ENCODE results near the gene KCNJ16. TPM values are rescaled to one million over a fixed set of nuclear protein-coding genes. Genes with fewer than 3 reads are reported as not detected.
A peak's percentile ranks its signal among the peaks of the same experiment; 100 is the strongest.

Gene KCNJ16
- total RNA-seq, 3 donors from 2014 or later, result 0.32 to 18.6 (median 1.3) TPM

GRCh38 chr17:70109497-70109896 is 34.5 kb downstream of the KCNJ16 start:
- Histone ChIP-seq H3K27me3 (no peaks in the 10 kb centered on the region), H3K27ac (peak overlapping the region in 1 of 2 donors; percentile 26), H3K36me3 (no peaks in the 10 kb centered on the region), H3K4me1 (no peaks in the 10 kb centered on the region), H3K4me3 (no peak overlapping the region), H3K9me3 (no peaks in the 10 kb centered on the region)
- intact Hi-C loops (cut with DNase I; ENCODE audit: low total_unique reads), result no loop called here
- TF ChIP-seq CTCF (IDR thresholded peaks at IDR 0.05) (no peak), POLR2A (IDR thresholded peaks at IDR 0.05) (no peak), POLR2AphosphoS5 (IDR thresholded peaks at IDR 0.05) (no peak)
- DNase-seq (ENCODE audit: low spot score in 2 of 2), result no peak

GRCh38 chr17:70110443-70110880 is 35.4 kb downstream of the KCNJ16 start:
- no peaks in the 10 kb centered on the region for H3K9me3 ChIP-seq
- H3K27me3 ChIP-seq, result no peaks in the 10 kb centered on the region
- TF ChIP-seq POLR2A (IDR thresholded peaks at IDR 0.05), result no peak
- TF ChIP-seq POLR2AphosphoS5 (IDR thresholded peaks at IDR 0.05), result peak in 1 of 3 donors; percentile 14
- peak overlapping the region; percentile 7 to 26 for H3K27ac ChIP-seq
- DNase-seq (ENCODE audit: low spot score in 2 of 2), result no peak
- H3K4me1 ChIP-seq, result no peaks in the 10 kb centered on the region
- H3K4me3 ChIP-seq, result no peak overlapping the region
- intact Hi-C loops (cut with DNase I; ENCODE audit: low total_unique reads), result no loop called here
- no peaks in the 10 kb centered on the region for H3K36me3 ChIP-seq

GRCh38 chr17:70111201-70111600 is 36.2 kb downstream of the KCNJ16 start:
- TF ChIP-seq CTCF (IDR thresholded peaks at IDR 0.05) (no peak), POLR2A (IDR thresholded peaks at IDR 0.05) (no peak), POLR2AphosphoS5 (IDR thresholded peaks at IDR 0.05) (no peak)
- H3K4me3 ChIP-seq, result no peak overlapping the region
- intact Hi-C loops (cut with DNase I; ENCODE audit: low total_unique reads), result no loop called here
- H3K27ac ChIP-seq, result no peak overlapping the region
- H3K27me3 ChIP-seq, result no peaks in the 10 kb centered on the region
- no peak for DNase-seq (ENCODE audit: low spot score in 2 of 2)
- H3K4me1 ChIP-seq, result no peaks in the 10 kb centered on the region
- no peaks in the 10 kb centered on the region for H3K9me3 ChIP-seq
- no peaks in the 10 kb centered on the region for H3K36me3 ChIP-seq

GRCh38 chr17:70114405-70114804 is 39.4 kb downstream of the KCNJ16 start:
- no peak for TF ChIP-seq POLR2A (IDR thresholded peaks at IDR 0.05)
- TF ChIP-seq CTCF (IDR thresholded peaks at IDR 0.05), result no peak
- no peak for TF ChIP-seq POLR2AphosphoS5 (IDR thresholded peaks at IDR 0.05)
- no peak for DNase-seq (ENCODE audit: low spot score in 2 of 2)
- Histone ChIP-seq H3K27me3 (no peaks in the 10 kb centered on the region), H3K36me3 (no peaks in the 10 kb centered on the region), H3K9me3 (peaks cover 0 to 4% of the 10 kb centered on the region in 2 donors), H3K27ac (peak overlapping the region in 1 of 2 donors; percentile 0), H3K4me3 (no peak overlapping the region), H3K4me1 (no peaks in the 10 kb centered on the region)
- intact Hi-C loops (cut with DNase I; ENCODE audit: low total_unique reads), result no loop called here

- intact Hi-C loops (cut with DNase I; ENCODE audit: low total_unique reads), result no loop called here
- no peak overlapping the region for H3K27ac ChIP-seq
- TF ChIP-seq POLR2A (IDR thresholded peaks at IDR 0.05), result no peak
- TF ChIP-seq CTCF (IDR thresholded peaks at IDR 0.05), result no peak
- TF ChIP-seq POLR2AphosphoS5 (IDR thresholded peaks at IDR 0.05), result no peak
- peaks cover 0 to 7% of the 10 kb centered on the region in 2 donors for H3K9me3 ChIP-seq
- H3K27me3 ChIP-seq, result no peaks in the 10 kb centered on the region
- H3K4me3 ChIP-seq, result no peak overlapping the region
- no peaks in the 10 kb centered on the region for H3K4me1 ChIP-seq
- no peaks in the 10 kb centered on the region for H3K36me3 ChIP-seq
- no peak for DNase-seq (ENCODE audit: low spot score in 2 of 2)
Measured at GRCh38 chr17:70115126-70115525, 40.1 kb downstream of the KCNJ16 start.

GRCh38 chr17:70116919-70117318 is 41.9 kb downstream of the KCNJ16 start:
- intact Hi-C loops (cut with DNase I; ENCODE audit: low total_unique reads), result no loop called here
- peaks cover 0 to 7% of the 10 kb centered on the region in 2 donors for H3K9me3 ChIP-seq
- no peak for TF ChIP-seq POLR2AphosphoS5 (IDR thresholded peaks at IDR 0.05)
- no peak for TF ChIP-seq POLR2A (IDR thresholded peaks at IDR 0.05)
- no peak for TF ChIP-seq CTCF (IDR thresholded peaks at IDR 0.05)
- no peak overlapping the region for H3K27ac ChIP-seq
- H3K36me3 ChIP-seq, result no peaks in the 10 kb centered on the region
- H3K4me3 ChIP-seq, result no peak overlapping the region
- no peaks in the 10 kb centered on the region for H3K4me1 ChIP-seq
- no peak for DNase-seq (ENCODE audit: low spot score in 2 of 2)
- no peaks in the 10 kb centered on the region for H3K27me3 ChIP-seq

Measured in breast epithelium (tissue), 4 donors.